A549 (cell line): ENCODE data around the gene EXOC3L2. TPM values are rescaled to one million over a fixed set of nuclear protein-coding genes. Genes with fewer than 3 reads are reported as not detected.

Source experiments
- ATAC-seq, 2 experiments: fragments of 200-7000 bp in 1 of 2; fragments of >200 bp in 1 of 2; cut with Nextera tagmentation in 1 of 2; cut with Tn5 transposase in 1 of 2; 3 replicates each; pipeline versions ENCODE4 v1.8.0 to v1.9.1; 2018 to 2020; ENCODE audit warnings: mild to moderate bottlenecking in 1 of 2, moderate library complexity in 1 of 2
- CTCF ChIA-PET: fragments of 300-600 bp; sonication (Branson Sonifier 250); formaldehyde crosslinking; extraction: SDS; loops from one replicate; lab custom pipeline; 2021; ENCODE audit warnings: antibody characterized with exemption, inconsistent platforms; lab: Yijun Ruan, JAX
- POLR2A ChIA-PET: fragments of 350-600 bp; formaldehyde crosslinking; extraction: SDS; loops from one replicate; lab custom pipeline; 2021; ENCODE audit warnings: antibody characterized with exemption, inconsistent platforms; lab: Yijun Ruan, JAX
- DNase-seq, 2 experiments: peaks; one replicate each; pipeline versions ENCODE4 v3.0.0 to v3.0.0-alpha.2; 2011 to 2016; ENCODE audit warnings: low read depth in 1 of 2, low spot score in 1 of 2
- FAIRE-seq: peaks from 2 replicates; lab custom pipeline; 2011; peaks lifted over from hg19 to GRCh38; lab: Jason Lieb, UNC
- H3K27ac ChIP-seq, 2 experiments: fragments of >200 bp; sonication (Bioruptor Twin); formaldehyde crosslinking; 3 replicates each; pipeline ENCODE4 v1.5.1; 2016 to 2017
- H3K4me1 ChIP-seq: fragments of >200 bp; sonication (Bioruptor Twin); formaldehyde crosslinking; 3 replicates; pipeline ENCODE4 v1.6.1; 2016
- H3K4me2 ChIP-seq: fragments of >200 bp; sonication (Bioruptor Twin); formaldehyde crosslinking; 3 replicates; pipeline ENCODE4 v1.6.1; 2016
- H3K4me3 ChIP-seq: fragments of >200 bp; sonication (Bioruptor Twin); formaldehyde crosslinking; 3 replicates; pipeline ENCODE4 v1.5.1; 2016
- H3K9me3 ChIP-seq: fragments of >200 bp; sonication (Bioruptor Twin); formaldehyde crosslinking; 3 replicates; pipeline ENCODE4 v1.6.1; 2016
- CHD2 ChIP-seq: fragments of 150-350 bp; IDR thresholded peaks from 2 replicates; pipeline ENCODE4 v1.6.1; 2014; ENCODE audit warnings: low read length; ENCODE audit not compliant: partially characterized antibody
- EHMT2 ChIP-seq: fragments of 200-600 bp; sonication (generic); IDR thresholded peaks from 2 replicates; pipeline ENCODE4 v1.6.1; 2016; ENCODE audit warnings: antibody characterized with exemption, low read depth, mild to moderate bottlenecking, moderate library complexity
- HDAC2 ChIP-seq: fragments of 200-600 bp; sonication (generic); IDR thresholded peaks from 2 replicates; pipeline ENCODE4 v1.6.1; 2016
- HOXA7 ChIP-seq: fragments of 250-450 bp; sonication (Bioruptor Pico); IDR thresholded peaks from 2 replicates; pipeline ENCODE4 v1.5.0; 2020; ENCODE audit warnings: mild to moderate bottlenecking, moderate library complexity
- HOXB13 ChIP-seq: fragments of 250-450 bp; sonication (Bioruptor Pico); IDR thresholded peaks from 2 replicates; pipeline ENCODE4 v1.5.0; 2020; ENCODE audit warnings: low read depth, mild to moderate bottlenecking, moderate library complexity
- HOXB5 ChIP-seq: fragments of 250-450 bp; sonication (Bioruptor Pico); IDR thresholded peaks from 2 replicates; pipeline ENCODE4 v1.5.0; 2020; ENCODE audit warnings: mild to moderate bottlenecking, moderate library complexity
- JUN ChIP-seq, 2 experiments: fragments of >200 bp; sonication (Bioruptor Twin); formaldehyde crosslinking; IDR thresholded peaks; 2 replicates in 1 of 2; 3 replicates in 1 of 2; pipeline ENCODE4 v1.6.1; 2016 to 2017
- KDM1A ChIP-seq: fragments of 200-600 bp; sonication (generic); IDR thresholded peaks from 2 replicates; pipeline ENCODE4 v1.6.1; 2016; ENCODE audit warnings: low read depth, mild to moderate bottlenecking
- MAFK ChIP-seq: fragments of 450-650 bp; IDR thresholded peaks from 2 replicates; pipeline ENCODE4 v1.6.1; 2014; ENCODE audit not compliant: partially characterized antibody
- MAX ChIP-seq: IDR thresholded peaks from 2 replicates; pipeline ENCODE4 v1.6.1; 2012
- PHF8 ChIP-seq: fragments of 200-600 bp; sonication (generic); IDR thresholded peaks from 2 replicates; pipeline ENCODE4 v1.6.1; 2016; ENCODE audit warnings: low read depth, mild to moderate bottlenecking, antibody characterized with exemption, moderate library complexity, borderline replicate concordance
- POLR2A ChIP-seq: IDR thresholded peaks from 2 replicates; pipeline ENCODE4 v1.6.1; 2012; ENCODE audit warnings: mild to moderate bottlenecking, low read length
- POLR2AphosphoS2 ChIP-seq: conservative IDR thresholded peaks from 2 replicates; pipeline ENCODE4 v1.6.1; 2012; ENCODE audit warnings: low read length, improper control_type of control experiment, inconsistent platforms
- REST ChIP-seq: fragments of 200-600 bp; sonication (generic); IDR thresholded peaks from 2 replicates; pipeline ENCODE4 v1.6.1; 2016; ENCODE audit warnings: antibody characterized with exemption, mild to moderate bottlenecking, moderate library complexity
- RFX5 ChIP-seq: fragments of 450-650 bp; IDR thresholded peaks from 2 replicates; pipeline ENCODE4 v1.7.1; 2014; ENCODE audit warnings: antibody characterized with exemption, mild to moderate bottlenecking, moderate library complexity
- TFCP2L1 ChIP-seq: fragments of 250-450 bp; sonication (Bioruptor Pico); IDR thresholded peaks from 2 replicates; pipeline ENCODE4 v1.5.0; 2021; ENCODE audit warnings: mild to moderate bottlenecking
- ZNF302 ChIP-seq: fragments of 250-450 bp; sonication (Bioruptor Pico); IDR thresholded peaks from 2 replicates; pipeline ENCODE4 v1.9.0; 2021; ENCODE audit warnings: inconsistent platforms, mild to moderate bottlenecking, moderate library complexity
- WGBS: methylation state at CpG from one replicate; pipeline ENCODE4 v1.1.6; 2017; ENCODE audit errors: missing lambda C conversion rate; 5-methylcytosine and 5-hydroxymethylcytosine counted together
- polyA plus RNA-seq, 4 experiments: library from polyadenylated mRNA; depleted of rRNA in 3 of 4; stranded (reverse); fragments of >200 nt; fragmentation: RNase III in 1 of 4; extraction: RNeasy Plus Mini Kit Qiagen cat#74134 plus additional on column Dnase treatment in 1 of 4; gene quantifications; 2 replicates in 3 of 4; 3 replicates in 1 of 4; pipeline ENCODE4 v1.2.3, GENCODE V29; 2011 to 2017
- TF ChIP-seq, protein P1 (sequence below): IDR thresholded peaks from 2 replicates; pipeline ENCODE4 v1.6.1; 2012; ENCODE audit warnings: low read depth, borderline replicate concordance

The EXOC3L2 gene
- polyA plus RNA-seq, 2 of the 4 experiments (the other 2 are of a cell fraction), result 0.16 to 0.50 TPM

GRCh38 chr19:45279587-45280192, 34.5 kb upstream of the EXOC3L2 start:
- H3K9me3 ChIP-seq, result no peaks in the 10 kb centered on the region
- no peak overlapping the region for H3K4me3 ChIP-seq
- FAIRE-seq (no peak), ATAC-seq (no peak), DNase-seq (no peak)
- ChIA-PET POLR2A (no interaction called here), CTCF (no interaction called here)
- no peak overlapping the region for H3K4me2 ChIP-seq
- H3K27ac ChIP-seq, result no peak overlapping the region
- H3K4me1 ChIP-seq, result no peaks in the 10 kb centered on the region
- TF ChIP-seq POLR2A (no peak), KDM1A (no peak), EHMT2 (no peak), MAX (no peak), HOXA7 (no peak), TFCP2L1 (CRISPR knock-in tag) (no peak), RFX5 (no peak), CHD2 (no peak), POLR2AphosphoS2 (no peak), HOXB13 (CRISPR knock-in tag) (no peak), ZNF302 (CRISPR knock-in tag) (no peak), HOXB5 (CRISPR knock-in tag) (no peak)
- TF ChIP-seq, protein P1, sequence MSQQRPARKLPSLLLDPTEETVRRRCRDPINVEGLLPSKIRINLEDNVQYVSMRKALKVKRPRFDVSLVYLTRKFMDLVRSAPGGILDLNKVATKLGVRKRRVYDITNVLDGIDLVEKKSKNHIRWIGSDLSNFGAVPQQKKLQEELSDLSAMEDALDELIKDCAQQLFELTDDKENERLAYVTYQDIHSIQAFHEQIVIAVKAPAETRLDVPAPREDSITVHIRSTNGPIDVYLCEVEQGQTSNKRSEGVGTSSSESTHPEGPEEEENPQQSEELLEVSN, result no peak
- TF ChIP-seq, all 56 proteins: peak for 0
- 92% methylated on average over 3 of the region's 3 CpGs for WGBS

DNA sequence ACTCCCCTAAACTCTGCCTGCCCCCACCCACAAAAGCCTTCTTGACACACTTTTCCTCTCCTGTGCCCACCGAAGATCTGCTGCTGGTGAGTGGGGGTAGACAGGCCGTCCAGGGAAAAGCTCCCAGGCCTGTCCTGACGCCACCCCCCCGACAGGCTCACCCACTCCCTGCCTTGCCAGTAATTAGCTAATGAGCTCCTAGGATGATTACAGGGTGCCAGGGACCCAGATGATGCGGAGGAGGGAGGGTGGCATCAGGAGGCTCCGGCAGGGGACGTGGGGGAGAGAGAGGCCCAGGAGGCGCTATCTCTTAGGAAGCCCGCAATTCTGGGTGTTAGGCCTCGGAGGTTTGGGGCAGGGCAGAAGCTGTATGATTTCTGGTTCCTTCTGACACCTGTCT, 32.9 kb upstream of the EXOC3L2 start:
- no peak for ATAC-seq
- H3K4me1 ChIP-seq, result no peaks in the 10 kb centered on the region
- ChIA-PET CTCF (no interaction called here), POLR2A (no interaction called here)
- no peak for TF ChIP-seq PHF8
- no peak for TF ChIP-seq REST
- TF ChIP-seq, all 56 proteins: peak for 0
- no peak for DNase-seq
- Histone ChIP-seq H3K4me2 (no peak overlapping the region), H3K9me3 (no peaks in the 10 kb centered on the region), H3K4me3 (no peak overlapping the region), H3K27ac (no peak overlapping the region)
- FAIRE-seq, result no peak
- 91% methylated on average over 9 of the region's 10 CpGs for WGBS

GRCh38 chr19:45276284-45276687, 31.1 kb upstream of the EXOC3L2 start:
- Histone ChIP-seq H3K9me3 (no peaks in the 10 kb centered on the region), H3K4me2 (no peak overlapping the region), H3K4me1 (no peaks in the 10 kb centered on the region), H3K27ac (no peak overlapping the region), H3K4me3 (no peak overlapping the region)
- DNase-seq, result no peak
- WGBS, result 80% methylated on average over 7 of the region's 7 CpGs
- no peak for FAIRE-seq
- ChIA-PET POLR2A (no interaction called here), CTCF (no interaction called here)
- ATAC-seq, result no peak
- TF ChIP-seq MAFK (no peak), TFCP2L1 (CRISPR knock-in tag) (no peak), JUN (IDR thresholded peaks at IDR 0.05) (no peak), POLR2AphosphoS2 (no peak), HDAC2 (no peak)
- TF ChIP-seq, all 56 proteins: peak for 0
